HG02981 (cell line): ENCODE data around the gene SYCP2L.
A peak's percentile ranks its signal among the peaks of the same experiment; 100 is the strongest.
"Not testable (repeated sequence)": the region's sequence is repeated elsewhere in the genome, so short reads cannot be mapped to it uniquely, and the experiment has no call there.

ENCODE experiments used
- ATAC-seq: cut with Tn5 transposase; IDR thresholded peaks from one replicate; pipeline ENCODE4 v1.9.1; 2021; ENCODE audit warnings: mild to moderate bottlenecking, moderate library complexity; ENCODE audit not compliant: unreplicated experiment

The SYCP2L gene

DNA sequence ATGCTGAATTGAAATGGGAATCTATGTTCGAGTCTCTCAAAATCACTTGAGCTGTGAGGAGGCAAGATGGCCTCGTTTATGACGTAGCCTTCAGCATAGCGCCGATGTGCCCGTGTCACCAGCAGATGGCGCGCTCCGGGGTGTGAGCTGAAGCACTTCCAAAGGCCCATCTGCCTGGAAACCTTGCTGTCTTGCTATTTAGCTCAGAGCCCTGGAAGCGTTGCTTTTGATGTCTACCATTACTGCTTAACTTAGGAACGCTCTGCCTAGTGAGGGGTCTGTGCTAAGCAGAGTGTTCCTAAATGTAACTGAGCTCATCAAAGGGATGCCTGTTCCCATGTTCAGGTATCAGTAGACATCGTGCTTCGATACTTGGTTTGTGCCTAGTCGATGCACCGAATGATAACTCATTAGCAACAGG, 67.7 kb downstream of the SYCP2L start:
- ATAC-seq = peak; percentile 79

GRCh38 chr6:10956776-10957175, 69.9 kb downstream of the SYCP2L start:
- no peak for ATAC-seq

DNA sequence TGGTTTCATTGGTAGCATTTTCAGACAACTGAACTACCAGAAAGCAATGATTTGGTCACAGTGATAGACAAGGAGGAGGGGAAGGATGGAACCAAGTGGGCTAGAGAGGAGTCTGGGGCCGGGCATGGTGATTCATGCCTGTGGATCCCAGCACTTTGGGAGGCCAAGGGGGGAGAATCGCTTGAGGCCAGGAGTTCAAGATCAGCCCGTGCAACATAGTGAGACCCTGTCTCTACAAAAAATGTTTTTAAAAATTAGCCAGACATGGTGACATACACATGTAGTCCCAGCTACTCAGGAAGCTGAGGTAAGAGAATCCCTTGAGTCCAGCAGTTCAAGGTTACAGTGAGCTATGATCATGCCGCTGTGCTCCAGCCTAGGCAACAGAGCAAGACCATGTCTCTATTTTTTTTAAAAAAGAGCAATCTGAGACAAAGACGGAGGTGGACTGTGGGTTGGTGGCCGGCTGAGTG, 70.6 kb downstream of the SYCP2L start:
- ATAC-seq = no peak

- no peak for ATAC-seq
Measured at GRCh38 chr6:10960171-10960570, 73.3 kb downstream of the SYCP2L start.

- no peak for ATAC-seq
Measured at GRCh38 chr6:10961837-10962236, 75.0 kb downstream of the SYCP2L start.

DNA sequence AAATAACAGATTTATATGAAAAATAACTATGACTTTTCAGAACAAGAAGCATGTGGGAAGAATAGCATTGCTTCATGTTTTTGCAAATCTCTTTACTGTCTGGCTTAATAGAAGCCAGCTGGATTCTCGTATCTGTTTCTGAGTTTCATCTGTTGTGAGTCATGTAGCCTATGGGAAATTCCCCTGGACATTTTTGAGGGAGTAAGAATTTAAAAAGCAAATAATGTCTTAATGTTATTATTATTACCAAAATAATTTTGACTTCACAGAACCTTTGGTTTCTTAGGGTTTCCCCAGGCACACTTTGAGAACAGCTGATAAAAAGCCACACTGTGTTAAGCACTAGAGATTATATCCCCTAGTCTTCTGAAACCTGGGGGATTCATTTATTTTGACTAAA, 75.8 kb downstream of the SYCP2L start:
- ATAC-seq = peak; percentile 49

- no peak for ATAC-seq
Measured at GRCh38 chr6:10963113-10963512, 76.3 kb downstream of the SYCP2L start.

DNA sequence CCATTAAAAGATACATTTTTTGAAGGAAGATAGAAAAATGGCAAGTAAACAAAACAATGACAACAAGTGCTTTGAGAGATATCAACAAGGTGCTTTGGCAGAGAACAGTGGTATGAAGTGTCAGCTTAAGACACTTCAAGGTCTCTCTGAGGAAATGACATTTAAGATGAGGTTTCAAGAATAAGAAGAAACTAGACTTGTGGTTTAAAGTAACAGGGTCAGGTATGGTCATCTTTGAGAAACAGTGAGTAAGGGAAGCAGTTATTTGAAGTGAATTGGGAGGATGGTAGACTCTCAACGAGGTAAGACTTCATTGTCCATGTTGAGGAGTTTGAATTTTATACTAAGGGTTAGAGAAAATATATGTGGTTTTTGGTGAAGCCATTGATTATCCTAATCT, 77.8 kb downstream of the SYCP2L start:
- ATAC-seq = peak; percentile 89

DNA sequence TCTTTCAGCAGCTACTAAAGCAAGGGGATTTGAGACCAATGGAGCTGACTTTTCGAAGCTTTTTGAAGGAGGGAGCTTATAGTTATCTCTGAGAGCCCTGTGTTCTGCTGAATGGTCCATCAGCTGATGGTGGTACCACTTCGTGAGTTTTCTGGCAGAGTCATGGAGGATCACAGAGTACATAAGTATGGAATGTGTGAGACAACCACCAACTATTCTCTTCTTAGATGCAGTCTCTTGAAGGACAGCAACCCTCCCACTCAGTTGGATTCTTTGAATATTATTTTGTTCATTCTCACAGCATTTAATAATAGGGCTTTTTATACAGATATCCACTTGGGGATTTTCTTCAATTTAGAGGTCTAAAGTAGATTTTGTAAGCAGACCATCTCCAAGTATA, 81.9 kb downstream of the SYCP2L start:
- no peak for ATAC-seq

DNA sequence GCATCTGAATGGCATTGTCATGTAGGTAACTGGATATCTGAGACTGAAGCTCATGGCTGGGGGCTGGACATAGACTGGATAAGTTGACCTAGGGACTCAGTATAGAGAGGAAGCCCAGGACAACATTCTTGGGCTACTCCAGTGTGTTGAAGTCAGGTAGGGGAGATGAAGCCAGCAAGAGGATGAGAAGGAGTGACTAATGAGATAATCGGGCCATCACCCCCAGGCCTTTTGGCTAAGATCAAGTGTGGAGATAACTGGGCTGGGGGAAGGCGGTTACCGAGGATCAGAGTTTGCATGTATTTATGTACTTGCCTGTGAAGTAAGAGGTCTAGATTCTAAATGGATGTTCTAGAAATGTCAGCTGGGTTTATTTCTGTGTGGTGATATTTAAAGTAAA, 83.9 kb downstream of the SYCP2L start:
- ATAC-seq = no peak

DNA sequence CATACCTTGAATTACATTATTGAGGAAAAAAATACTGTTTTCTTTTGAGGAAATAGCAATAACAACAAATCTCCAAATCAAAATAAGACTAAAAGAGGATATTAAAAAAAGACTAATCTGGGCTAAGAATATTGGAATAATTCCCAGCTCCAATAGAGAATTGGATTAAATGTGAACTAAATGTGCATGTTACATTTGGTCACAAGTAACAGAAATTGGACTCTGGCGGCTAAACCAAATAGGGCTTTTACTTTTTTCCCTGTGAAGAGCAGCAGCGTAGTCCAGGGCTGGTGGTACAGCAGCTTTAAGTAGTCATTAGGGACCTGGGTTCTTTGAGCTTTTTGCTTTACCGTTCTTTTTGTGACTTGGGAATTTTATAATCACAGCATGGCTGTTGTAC, 85.3 kb downstream of the SYCP2L start:
- no peak for ATAC-seq

- no peak for ATAC-seq
Measured at GRCh38 chr6:10976571-10976970, 89.7 kb downstream of the SYCP2L start.

DNA sequence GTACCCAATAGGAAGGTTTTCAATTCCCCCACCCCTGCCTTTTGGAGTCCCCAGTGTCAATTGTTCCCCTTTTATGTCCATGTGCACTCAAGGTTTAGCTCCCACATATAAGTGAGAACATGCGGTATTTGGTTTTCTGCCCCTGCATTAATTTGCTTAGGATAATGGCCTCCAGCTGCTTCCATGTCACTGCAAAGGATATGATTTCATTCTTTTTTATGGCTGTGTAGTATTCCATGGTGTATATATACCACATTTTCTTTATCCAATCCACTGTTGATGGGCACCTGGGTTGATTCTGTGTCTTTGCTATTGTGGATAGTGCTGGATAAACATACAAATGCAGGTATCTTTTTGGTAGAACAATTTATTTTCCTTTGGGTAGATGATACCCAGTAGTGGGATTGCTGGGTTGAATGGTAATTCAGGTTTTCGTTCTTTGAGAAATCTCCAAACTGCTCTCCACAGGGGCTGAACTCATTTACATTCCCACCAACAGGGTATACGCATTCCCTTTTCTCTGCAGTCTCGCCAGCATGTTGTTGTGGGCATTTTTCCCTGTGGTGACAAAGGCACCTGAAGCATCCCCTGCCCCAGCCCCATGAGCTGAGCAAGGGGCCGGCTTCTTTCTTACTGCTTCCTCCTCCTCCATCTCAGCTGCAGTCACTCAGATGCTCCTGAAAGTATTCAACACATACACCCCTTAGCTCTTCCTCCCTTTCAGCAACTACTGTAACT, 90.5 kb downstream of the SYCP2L start:
- no peak for ATAC-seq

DNA sequence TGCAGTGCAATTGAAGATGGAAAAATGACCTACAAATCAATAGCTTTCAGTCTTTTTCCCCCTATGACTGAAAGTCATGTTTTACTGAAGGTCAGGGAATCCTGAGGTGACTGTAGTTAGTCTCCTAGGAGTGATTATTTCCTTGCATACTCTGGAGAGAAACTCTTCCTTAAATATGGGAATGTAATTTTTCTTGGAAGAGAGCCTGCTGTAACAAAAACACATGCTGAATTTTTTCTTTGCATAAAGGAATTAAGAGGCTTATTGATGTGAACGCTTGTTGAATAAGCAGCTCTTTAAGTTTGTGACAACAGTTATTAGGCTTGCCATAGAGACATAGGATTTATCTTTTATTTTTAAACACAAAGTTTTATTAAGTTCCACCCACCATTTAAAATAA, 92.8 kb downstream of the SYCP2L start:
- no peak for ATAC-seq

DNA sequence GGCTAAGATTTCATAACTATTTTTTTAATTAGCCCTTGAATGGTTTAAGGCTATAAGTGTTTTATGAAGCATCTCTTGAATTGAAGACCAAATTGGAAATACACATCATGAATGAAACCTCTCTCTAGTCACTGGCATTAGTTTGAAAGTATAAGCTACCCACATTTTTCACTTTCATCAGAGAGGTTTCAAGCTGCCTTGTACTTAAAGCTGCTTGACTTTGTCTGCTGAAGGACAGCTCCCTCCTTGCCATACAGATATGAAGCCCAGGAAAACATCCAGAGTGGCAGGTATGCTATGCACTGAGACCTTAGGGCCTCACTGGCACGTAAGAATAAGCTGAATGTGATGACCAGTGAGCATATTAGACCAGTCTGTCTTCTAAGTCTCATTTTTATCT, 94.6 kb downstream of the SYCP2L start:
- ATAC-seq = no peak

GRCh38 chr6:10984959-10985358, 98.1 kb downstream of the SYCP2L start:
- not testable (repeated sequence) for ATAC-seq

DNA sequence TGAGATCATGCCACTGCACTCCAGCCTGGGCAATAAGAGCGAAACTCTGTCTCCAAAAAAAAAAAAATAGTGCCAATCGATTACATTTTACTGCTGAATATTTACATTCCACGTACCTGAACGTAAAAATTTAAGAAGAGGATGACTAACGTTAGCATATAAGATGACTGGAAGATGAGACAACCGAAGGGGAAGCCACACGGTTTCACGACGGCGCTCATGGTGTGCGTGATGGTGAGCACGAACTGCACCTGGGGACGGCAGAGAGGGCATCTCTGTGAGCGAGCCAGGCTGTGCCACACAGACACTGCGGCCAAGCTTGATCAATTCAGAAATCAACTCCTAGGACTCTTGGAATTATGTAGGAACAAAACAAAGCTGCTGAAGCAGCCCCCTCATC, 102.7 kb downstream of the SYCP2L start:
- no peak for ATAC-seq

DNA sequence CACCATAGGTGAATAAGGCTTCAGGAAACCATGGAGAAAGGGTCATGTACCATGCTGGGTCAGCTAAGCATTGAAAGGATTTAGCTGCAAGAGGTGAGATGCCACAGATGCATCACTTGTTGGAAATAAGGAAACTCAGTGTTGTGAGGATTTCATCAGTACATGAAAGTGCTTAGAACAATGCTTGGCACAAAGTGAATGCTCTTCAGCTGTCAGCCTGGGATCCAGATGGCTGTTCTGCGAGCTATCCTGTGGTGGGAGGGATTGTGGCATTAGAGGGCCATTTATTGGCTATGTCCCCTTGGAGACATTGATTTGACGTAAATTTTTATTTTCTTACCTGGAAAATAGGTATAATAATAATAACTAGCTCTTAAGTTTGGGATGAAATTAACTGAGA, 104.3 kb downstream of the SYCP2L start:
- no peak for ATAC-seq

GRCh38 chr6:10993896-10994295, 107.0 kb downstream of the SYCP2L start:
- no peak for ATAC-seq

DNA sequence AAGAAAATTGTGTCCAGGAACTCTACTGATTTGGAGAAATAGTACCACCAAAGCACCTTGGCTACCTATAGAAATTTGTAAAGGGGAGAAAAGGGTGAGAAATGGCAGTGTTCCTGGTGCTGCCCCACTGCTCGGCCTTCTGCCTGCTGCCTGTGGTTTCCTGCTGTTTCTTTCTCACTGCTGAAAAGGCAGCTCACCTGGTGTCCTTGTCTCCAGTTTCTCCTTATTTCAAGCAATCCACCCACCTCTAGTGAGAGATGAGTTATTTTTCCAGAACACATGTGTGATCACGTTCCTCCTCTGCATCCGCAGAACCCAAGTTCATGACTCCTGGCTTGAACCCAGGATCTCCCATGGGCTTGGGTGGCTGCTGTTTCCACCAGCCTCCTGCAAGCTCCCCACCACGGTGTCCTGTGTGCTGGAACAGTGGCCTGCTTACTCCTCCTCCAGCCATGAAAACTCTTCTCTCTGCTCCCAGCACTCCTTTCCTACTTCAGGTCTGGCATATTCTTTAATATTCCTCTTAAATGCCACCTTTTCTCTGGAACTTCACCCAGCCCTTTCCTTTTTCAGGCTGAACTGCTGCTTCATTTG, 108.4 kb downstream of the SYCP2L start:
- ATAC-seq = no peak

GRCh38 chr6:10999994-11000393, 113.1 kb downstream of the SYCP2L start:
- no peak for ATAC-seq

DNA sequence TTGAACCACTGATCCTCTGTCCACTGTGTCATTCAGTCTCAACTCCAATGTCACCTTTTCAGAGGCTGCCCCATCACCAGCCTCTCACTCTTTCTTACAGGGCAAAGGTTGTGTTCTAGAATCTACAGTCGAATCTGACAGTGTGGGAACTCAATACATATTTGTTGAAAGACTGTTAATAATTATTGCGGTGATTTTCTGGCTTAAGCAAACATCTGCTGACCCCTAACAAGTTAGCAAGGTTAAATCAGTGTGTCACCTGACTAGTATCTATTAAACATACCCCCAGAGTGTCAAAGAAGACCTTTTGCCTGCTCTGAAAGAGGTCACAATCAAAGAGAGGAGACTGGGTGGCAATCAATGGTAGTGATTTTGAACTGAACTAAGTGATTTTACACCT, 115.3 kb downstream of the SYCP2L start:
- ATAC-seq = no peak

- not testable (repeated sequence) for ATAC-seq
Measured at GRCh38 chr6:11003297-11003696, 116.4 kb downstream of the SYCP2L start.
